Measurements from ENCODE around the gene TMEM151B.
A peak's percentile ranks its signal among the peaks of the same experiment; 100 is the strongest.

The TMEM151B gene

GRCh38 chr6:44262467-44263353 is 7.5 kb upstream of the TMEM151B start:
- H3K36me3 ChIP-seq (ENCODE audit: control insufficient read depth, insufficient read depth, low read length, severe bottlenecking), result no peaks in the 10 kb centered on the region
- no peaks in the 10 kb centered on the region for H3K27me3 ChIP-seq (replicated peaks; ENCODE audit: control insufficient read depth, insufficient read depth, low read length)
- peaks cover 24% of the 10 kb centered on the region for H3K4me1 ChIP-seq (ENCODE audit: control insufficient read depth, insufficient read depth, low read length)
- H3K9ac ChIP-seq (ENCODE audit: low read length), result peak overlapping the region; percentile 87
- no peaks in the 10 kb centered on the region for H3K9me3 ChIP-seq (ENCODE audit: control insufficient read depth, low read length)
- DNase-seq (ENCODE audit: low read depth), result no peak
- peak overlapping the region; percentile 84 for H3K4me3 ChIP-seq (ENCODE audit: low read length)

DNA sequence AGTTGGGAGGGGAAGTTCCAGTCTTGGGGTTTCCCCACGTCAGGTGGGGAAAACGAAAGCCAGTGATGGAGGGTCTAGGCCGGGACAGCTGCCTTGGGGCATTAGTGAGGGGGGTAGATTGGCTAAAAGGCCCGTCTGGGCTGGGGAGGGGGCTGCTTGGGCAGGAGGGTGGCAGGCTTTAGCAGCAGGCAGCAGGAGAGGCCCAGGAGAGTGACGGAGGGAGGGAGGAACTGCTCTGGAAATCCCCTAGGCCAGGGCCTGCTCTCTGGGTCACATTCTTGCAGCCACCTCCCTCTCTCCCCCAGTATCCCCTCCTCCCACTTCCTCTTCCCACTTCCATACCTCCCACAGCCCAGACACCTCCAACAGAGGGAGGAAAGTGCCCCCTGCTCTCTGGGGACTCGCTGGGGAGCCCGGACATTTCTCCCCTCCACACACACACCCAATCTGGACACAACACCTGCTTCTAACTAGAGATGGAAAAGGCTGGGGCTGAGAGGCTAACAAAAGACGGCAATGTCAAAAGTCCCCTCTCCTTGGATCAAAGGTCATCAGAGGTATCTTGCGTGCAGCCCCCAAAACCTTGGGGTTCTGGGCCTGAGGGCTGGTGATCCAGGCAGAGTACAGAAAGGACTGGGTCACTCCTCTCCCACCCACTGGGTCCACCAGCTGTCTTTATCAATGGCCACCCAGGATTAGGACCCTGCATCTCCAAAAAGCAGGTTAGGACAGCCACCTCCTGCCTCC is 6.7 kb upstream of the TMEM151B start:
- Histone ChIP-seq H3K9ac (ENCODE audit: low read length) (peak overlapping the region; percentile 87), H3K27me3 (replicated peaks; ENCODE audit: control insufficient read depth, insufficient read depth, low read length) (peaks cover 5% of the 10 kb centered on the region), H3K9me3 (ENCODE audit: control insufficient read depth, low read length) (no peaks in the 10 kb centered on the region), H3K36me3 (ENCODE audit: control insufficient read depth, insufficient read depth, low read length, severe bottlenecking) (no peaks in the 10 kb centered on the region), H3K4me1 (ENCODE audit: control insufficient read depth, insufficient read depth, low read length) (peaks cover 22% of the 10 kb centered on the region), H3K4me3 (ENCODE audit: low read length) (peak overlapping the region; percentile 84)
- DNase-seq (ENCODE audit: low read depth), result peak; percentile 49

GRCh38 chr6:44264154-44265006 is 5.9 kb upstream of the TMEM151B start:
- no peak for DNase-seq (ENCODE audit: low read depth)
- Histone ChIP-seq H3K27me3 (replicated peaks; ENCODE audit: control insufficient read depth, insufficient read depth, low read length) (peaks cover 14% of the 10 kb centered on the region), H3K36me3 (ENCODE audit: control insufficient read depth, insufficient read depth, low read length, severe bottlenecking) (no peaks in the 10 kb centered on the region), H3K9ac (ENCODE audit: low read length) (peak overlapping the region; percentile 87), H3K4me3 (ENCODE audit: low read length) (peak overlapping the region; percentile 84), H3K4me1 (ENCODE audit: control insufficient read depth, insufficient read depth, low read length) (peaks cover 22% of the 10 kb centered on the region), H3K9me3 (ENCODE audit: control insufficient read depth, low read length) (no peaks in the 10 kb centered on the region)

- peaks cover 22% of the 10 kb centered on the region for H3K4me1 ChIP-seq (ENCODE audit: control insufficient read depth, insufficient read depth, low read length)
- peak within 1 kb of the TSS; percentile 87 for H3K9ac ChIP-seq (ENCODE audit: low read length)
- no peaks in the 10 kb centered on the region for H3K9me3 ChIP-seq (ENCODE audit: control insufficient read depth, low read length)
- H3K27me3 ChIP-seq (replicated peaks; ENCODE audit: control insufficient read depth, insufficient read depth, low read length), result peaks cover 21% of the 10 kb centered on the region
- DNase-seq (ENCODE audit: low read depth), result peak; percentile 99
- no peaks in the 10 kb centered on the region for H3K36me3 ChIP-seq (ENCODE audit: control insufficient read depth, insufficient read depth, low read length, severe bottlenecking)
- H3K4me3 ChIP-seq (ENCODE audit: low read length), result peak within 1 kb of the TSS; percentile 84
Observed at GRCh38 chr6:44265007-44265721, 5.1 kb upstream of the TMEM151B start, which contains the start of gene NFKBIE. Gene NFKBIE, minus strand, starts transcription at chr6:44265551. Its CDS starts 205 bp downstream, at chr6:44265346.

- no peak for DNase-seq (ENCODE audit: low read depth)
- peaks cover 21% of the 10 kb centered on the region for H3K27me3 ChIP-seq (replicated peaks; ENCODE audit: control insufficient read depth, insufficient read depth, low read length)
- H3K9ac ChIP-seq (ENCODE audit: low read length), result no peak overlapping the region
- peaks cover 22% of the 10 kb centered on the region for H3K4me1 ChIP-seq (ENCODE audit: control insufficient read depth, insufficient read depth, low read length)
- no peaks in the 10 kb centered on the region for H3K36me3 ChIP-seq (ENCODE audit: control insufficient read depth, insufficient read depth, low read length, severe bottlenecking)
- H3K9me3 ChIP-seq (ENCODE audit: control insufficient read depth, low read length), result no peaks in the 10 kb centered on the region
- peak overlapping the region; percentile 55 for H3K4me3 ChIP-seq (ENCODE audit: low read length)
Observed at GRCh38 chr6:44265722-44266233, 4.5 kb upstream of the TMEM151B start.

DNA sequence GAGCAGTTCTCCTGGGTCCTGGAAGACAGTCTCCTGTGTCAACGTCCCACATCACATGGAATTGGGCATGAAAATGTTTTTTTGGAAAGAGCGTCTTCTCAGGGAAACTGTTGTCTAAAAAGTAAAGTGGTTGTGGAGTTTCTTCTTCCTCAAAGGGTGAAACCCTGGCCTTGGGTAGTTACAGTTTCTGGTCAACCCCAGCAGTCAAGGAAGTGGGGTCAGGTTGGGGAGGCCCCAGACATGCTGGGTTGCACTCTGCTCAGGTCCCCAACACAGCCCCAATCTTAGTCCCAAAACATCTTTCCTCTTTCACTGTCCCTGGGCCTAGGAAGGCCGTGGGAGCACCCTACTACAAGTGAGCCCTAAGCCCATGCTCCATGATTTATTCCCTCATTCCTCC is 3.9 kb upstream of the TMEM151B start:
- Histone ChIP-seq H3K36me3 (ENCODE audit: control insufficient read depth, insufficient read depth, low read length, severe bottlenecking) (no peaks in the 10 kb centered on the region), H3K9ac (ENCODE audit: low read length) (no peak overlapping the region), H3K9me3 (ENCODE audit: control insufficient read depth, low read length) (no peaks in the 10 kb centered on the region), H3K4me1 (ENCODE audit: control insufficient read depth, insufficient read depth, low read length) (peaks cover 22% of the 10 kb centered on the region), H3K27me3 (replicated peaks; ENCODE audit: control insufficient read depth, insufficient read depth, low read length) (peaks cover 25% of the 10 kb centered on the region), H3K4me3 (ENCODE audit: low read length) (no peak overlapping the region)
- DNase-seq (ENCODE audit: low read depth), result no peak

DNA sequence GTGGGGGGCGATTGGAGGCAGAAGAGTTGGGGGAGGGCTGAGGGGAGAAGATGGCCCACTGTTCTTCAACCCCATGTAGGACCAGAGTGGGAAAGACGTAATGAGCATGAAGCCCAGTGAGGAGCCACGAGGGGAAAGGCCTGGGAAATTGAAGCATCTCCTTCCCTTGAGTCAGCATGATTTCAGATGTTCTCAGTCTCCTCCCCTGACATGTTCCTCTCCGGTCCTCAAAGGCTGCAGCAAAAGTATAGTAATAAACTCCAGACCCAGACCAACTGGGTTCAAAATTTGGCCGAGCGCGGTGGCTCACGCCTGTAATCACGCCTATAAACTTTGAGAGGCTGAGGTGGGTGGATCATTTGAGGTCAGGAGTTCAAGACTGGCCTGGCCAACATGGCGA is 3.0 kb upstream of the TMEM151B start:
- Histone ChIP-seq H3K27me3 (replicated peaks; ENCODE audit: control insufficient read depth, insufficient read depth, low read length) (peaks cover 34% of the 10 kb centered on the region), H3K4me1 (ENCODE audit: control insufficient read depth, insufficient read depth, low read length) (peaks cover 22% of the 10 kb centered on the region), H3K9ac (ENCODE audit: low read length) (no peak overlapping the region), H3K4me3 (ENCODE audit: low read length) (no peak overlapping the region), H3K9me3 (ENCODE audit: control insufficient read depth, low read length) (no peaks in the 10 kb centered on the region), H3K36me3 (ENCODE audit: control insufficient read depth, insufficient read depth, low read length, severe bottlenecking) (no peaks in the 10 kb centered on the region)
- DNase-seq (ENCODE audit: low read depth), result no peak

DNA sequence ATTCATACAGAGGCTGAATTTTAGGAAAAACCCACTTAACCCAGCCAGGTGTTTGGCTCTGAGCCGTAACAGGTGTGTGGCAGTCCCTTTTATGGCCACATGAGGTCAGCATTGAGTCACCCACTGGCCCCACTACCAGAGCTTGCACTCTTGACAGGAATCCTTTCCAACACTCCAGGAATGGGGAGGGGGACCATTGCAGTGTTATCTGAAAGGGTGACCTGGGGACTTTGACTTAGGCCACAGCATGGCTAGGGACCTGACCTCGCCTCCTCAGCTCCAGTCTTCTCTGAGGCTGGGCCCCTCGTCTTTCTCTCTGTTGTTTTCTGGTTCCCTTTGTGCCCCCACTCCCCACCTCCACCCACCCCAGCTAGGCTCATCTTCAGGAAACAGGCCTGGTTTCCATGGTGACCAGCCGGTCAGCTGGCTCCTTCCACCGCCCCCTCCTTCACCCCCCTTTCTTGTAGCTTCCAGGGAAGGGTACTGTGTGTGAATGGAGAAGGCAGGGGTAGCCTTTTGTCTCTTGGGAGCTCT is 2.1 kb upstream of the TMEM151B start:
- Histone ChIP-seq H3K36me3 (ENCODE audit: control insufficient read depth, insufficient read depth, low read length, severe bottlenecking) (no peaks in the 10 kb centered on the region), H3K4me3 (ENCODE audit: low read length) (no peak overlapping the region), H3K4me1 (ENCODE audit: control insufficient read depth, insufficient read depth, low read length) (peaks cover 18% of the 10 kb centered on the region), H3K27me3 (replicated peaks; ENCODE audit: control insufficient read depth, insufficient read depth, low read length) (peaks cover 42% of the 10 kb centered on the region), H3K9ac (ENCODE audit: low read length) (no peak overlapping the region), H3K9me3 (ENCODE audit: control insufficient read depth, low read length) (no peaks in the 10 kb centered on the region)
- peak; percentile 68 for DNase-seq (ENCODE audit: low read depth)

DNA sequence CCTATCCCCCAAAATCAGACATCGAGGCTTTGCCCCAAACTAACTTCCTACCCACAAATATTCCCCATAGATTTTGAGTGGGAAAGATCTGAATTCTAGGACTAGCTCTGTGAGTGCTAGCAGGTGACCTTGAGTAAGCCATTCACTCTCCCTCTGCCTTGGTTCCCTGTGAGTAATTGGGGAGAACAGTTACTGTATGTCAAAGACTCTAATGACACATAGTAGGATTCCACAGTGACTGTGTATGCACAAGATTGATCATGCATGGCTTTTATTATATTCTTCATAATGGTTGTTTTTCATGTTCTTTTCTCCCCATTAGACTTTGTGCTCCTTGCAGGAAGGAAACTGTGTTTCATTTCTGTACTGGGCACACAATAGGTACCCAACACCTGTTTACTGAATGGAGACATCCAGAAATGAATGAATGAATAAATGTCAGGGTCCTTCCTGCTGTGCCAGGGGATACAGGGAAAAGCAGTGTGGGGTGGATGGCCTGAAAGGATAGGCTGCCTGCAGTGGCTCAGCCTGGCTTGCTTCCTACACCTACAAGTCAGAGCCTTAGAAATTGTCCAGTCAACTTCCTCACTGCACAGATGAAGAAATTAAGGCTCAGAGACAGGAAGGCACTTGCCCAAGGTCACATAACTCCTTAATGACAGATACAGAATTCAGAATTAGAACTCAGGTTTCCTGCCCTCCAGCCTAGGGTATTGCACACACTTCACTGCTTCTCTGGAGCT is 901 bp upstream of the TMEM151B start:
- Histone ChIP-seq H3K4me3 (ENCODE audit: low read length) (no peak overlapping the region), H3K9ac (ENCODE audit: low read length) (no peak overlapping the region), H3K9me3 (ENCODE audit: control insufficient read depth, low read length) (no peaks in the 10 kb centered on the region), H3K36me3 (ENCODE audit: control insufficient read depth, insufficient read depth, low read length, severe bottlenecking) (no peaks in the 10 kb centered on the region), H3K27me3 (replicated peaks; ENCODE audit: control insufficient read depth, insufficient read depth, low read length) (peaks cover 52% of the 10 kb centered on the region), H3K4me1 (ENCODE audit: control insufficient read depth, insufficient read depth, low read length) (peaks cover 6% of the 10 kb centered on the region)
- no peak for DNase-seq (ENCODE audit: low read depth)

All from adipocyte (in vitro differentiated cells).